Panc1 (cell line): ENCODE results near the gene TSC2. TPM values are rescaled to one million over a fixed set of nuclear protein-coding genes. Genes with fewer than 3 reads are reported as not detected.

Experiments
- ATAC-seq: fragments of 200-7000 bp; cut with Tn5 transposase; 2 replicates; pipeline ENCODE4 v1.9.1; 2020; ENCODE audit warnings: mild to moderate bottlenecking, moderate library complexity
- BruUV-seq: library from RNA; stranded (reverse); fragments of 400-500 nt; replicated peaks from 2 replicates; lab custom pipeline; 2021; lab: Mats Ljungman, UMichigan
- CTCF ChIA-PET: fragments of 300-600 bp; sonication (Branson Sonifier 250); formaldehyde crosslinking; loops from one replicate; lab custom pipeline; 2022; ENCODE audit warnings: antibody characterized with exemption; lab: Charles Lee
- POLR2A ChIA-PET: fragments of 300-600 bp; sonication (Branson Sonifier 250); formaldehyde crosslinking; loops from one replicate; lab custom pipeline; 2022; ENCODE audit warnings: antibody characterized with exemption; lab: Charles Lee
- DNase-seq: peaks from one replicate; pipeline ENCODE4 v3.0.0-alpha.2; 2010; ENCODE audit warnings: low read depth, low spot score
- H3K27ac ChIP-seq: 2 replicates; pipeline ENCODE4 v1.5.1; 2011; ENCODE audit warnings: mild to moderate bottlenecking, low read length, inconsistent platforms
- H3K27me3 ChIP-seq: fragments of 200-500 bp; sonication (Bioruptor generic); 2 replicates; pipeline ENCODE4 v1.6.0; 2014; ENCODE audit warnings: low read length, inconsistent platforms; ENCODE audit not compliant: control insufficient read depth, insufficient read depth
- H3K36me3 ChIP-seq: fragments of 200-500 bp; sonication (Bioruptor generic); 2 replicates; pipeline ENCODE4 v1.5.1; 2014; ENCODE audit warnings: inconsistent platforms, mild to moderate bottlenecking, low read length, moderate library complexity; ENCODE audit not compliant: control insufficient read depth, insufficient read depth
- H3K4me1 ChIP-seq: 2 replicates; pipeline ENCODE4 v1.5.1; 2011; ENCODE audit warnings: inconsistent platforms, mild to moderate bottlenecking, low read length, moderate library complexity; ENCODE audit not compliant: control insufficient read depth, insufficient read depth
- H3K4me3 ChIP-seq, 2 experiments: 2 replicates each; pipeline ENCODE4 v1.5.1; 2011 to 2012; ENCODE audit warnings: low read depth in 2 of 2, low read length in 2 of 2, mild to moderate bottlenecking in 2 of 2, inconsistent platforms in 1 of 2, moderate library complexity in 1 of 2
- H3K9me3 ChIP-seq: fragments of 200-500 bp; sonication (Bioruptor generic); 2 replicates; pipeline ENCODE4 v1.5.1; 2014; ENCODE audit warnings: low read depth, mild to moderate bottlenecking, inconsistent platforms, low read length, moderate library complexity; ENCODE audit not compliant: control insufficient read depth, insufficient read depth
- POLR2AphosphoS5 ChIP-seq: IDR thresholded peaks from 2 replicates; pipeline ENCODE4 v1.6.1; 2012; ENCODE audit warnings: mild to moderate bottlenecking, low read depth, low read length, moderate library complexity
- SIN3A ChIP-seq: IDR thresholded peaks from 2 replicates; pipeline ENCODE4 v1.6.1; 2012; ENCODE audit warnings: low read depth, mild to moderate bottlenecking, low read length, moderate library complexity, borderline replicate concordance; ENCODE audit not compliant: insufficient read depth
- TCF7L2 ChIP-seq: IDR thresholded peaks from 2 replicates; pipeline ENCODE4 v1.6.1; 2011; ENCODE audit warnings: mild to moderate bottlenecking, low read depth, low read length, inconsistent platforms
- in situ Hi-C: cut with HindIII; loops from 2 replicates; pipeline ENCODE4 v1.10.0; 2016; ENCODE audit warnings: low sequenced_read_pairs, low pct_unique_long_range_greater_than_20kb
- intact Hi-C: fragments of 100-400 bp; cut with micrococcal nuclease; formaldehyde crosslinking; loops from one replicate; pipeline ENCODE4 v1.10.0; 2022; ENCODE audit not compliant: unreplicated experiment
- total RNA-seq: library from RNA; stranded (reverse); gene quantifications from one replicate; pipeline ENCODE4 v1.2.1, GENCODE V29; 2021; ENCODE audit not compliant: unreplicated experiment
- TF ChIP-seq, protein P1 (sequence below), 2 experiments: IDR thresholded peaks; 2 replicates each; pipeline ENCODE4 v1.6.1; 2011 to 2012; ENCODE audit warnings: low read depth in 2 of 2, control low read depth in 1 of 2, low read length in 1 of 2, mild to moderate bottlenecking in 1 of 2, moderate library complexity in 1 of 2; ENCODE audit not compliant: insufficient read depth in 1 of 2
- TF ChIP-seq, protein P2 (sequence below): fragments of 450-650 bp; IDR thresholded peaks from 2 replicates; pipeline ENCODE4 v1.5.1; 2017; ENCODE audit warnings: mild to moderate bottlenecking

Gene TSC2
- total RNA-seq, 1 experiment from 2014 or later = 115 TPM

DNA sequence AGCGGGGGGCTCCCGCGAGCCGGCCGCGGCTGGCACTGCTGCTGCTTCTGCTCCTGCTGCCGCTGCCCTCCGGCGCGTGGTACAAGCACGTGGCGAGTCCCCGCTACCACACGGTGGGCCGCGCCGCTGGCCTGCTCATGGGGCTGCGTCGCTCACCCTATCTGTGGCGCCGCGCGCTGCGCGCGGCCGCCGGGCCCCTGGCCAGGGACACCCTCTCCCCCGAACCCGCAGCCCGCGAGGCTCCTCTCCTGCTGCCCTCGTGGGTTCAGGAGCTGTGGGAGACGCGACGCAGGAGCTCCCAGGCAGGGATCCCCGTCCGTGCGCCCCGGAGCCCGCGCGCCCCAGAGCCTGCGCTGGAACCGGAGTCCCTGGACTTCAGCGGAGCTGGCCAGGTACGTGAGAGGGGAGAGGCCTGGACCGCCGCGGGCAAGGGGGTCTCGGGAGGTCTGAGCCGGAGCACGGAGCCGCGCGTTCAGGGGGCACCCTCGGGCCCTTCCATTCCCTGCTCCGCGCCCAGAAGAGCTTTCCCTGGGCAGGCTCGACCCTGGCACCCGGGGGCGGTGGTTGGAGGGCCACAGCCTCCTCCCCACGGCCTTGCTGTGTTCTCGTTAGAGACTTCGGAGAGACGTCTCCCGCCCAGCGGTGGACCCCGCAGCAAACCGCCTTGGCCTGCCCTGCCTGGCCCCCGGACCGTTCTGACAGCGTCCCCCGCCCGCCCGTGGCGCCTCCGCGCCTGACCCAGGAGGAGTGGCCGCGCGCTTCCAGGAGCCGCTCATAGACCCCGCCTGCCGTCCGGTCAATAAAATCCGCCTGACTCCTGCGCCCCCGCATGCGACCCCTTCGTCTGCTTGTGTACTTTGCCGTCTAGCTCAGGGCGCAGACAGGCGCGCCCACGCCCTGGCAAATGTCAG is 27.6 kb upstream of the TSC2 start:
- BruUV-seq = no TSS peak
- Histone ChIP-seq H3K36me3 (no peaks in the 10 kb centered on the region; the same call in 1 of the 2 replicates), H3K4me3 (peak overlapping the region; percentile 15 to 24; a peak in 3 of 4 replicates), H3K9me3 (no peaks in the 10 kb centered on the region), H3K27ac (no peak overlapping the region), H3K4me1 (peaks cover 14% of the 10 kb centered on the region), H3K27me3 (no peaks in the 10 kb centered on the region)
- CTCF ChIA-PET = interaction anchor here (0.7 kb wide), 1 partner anchor 18 kb away, joined by 3 read pairs; no protein-coding TSS in a partner anchor
- POLR2A ChIA-PET = interaction anchor here (0.7 kb wide), 1 partner anchor 12 kb away, joined by 3 read pairs; no protein-coding TSS in a partner anchor
- no peak for DNase-seq
- intact Hi-C loops = loop anchor here (10.0 kb wide), 1 partner anchor 125 kb away; the partner anchor contains the start of gene RAB26
- no peak for ATAC-seq
- in situ Hi-C loops = no loop called here
- TF ChIP-seq TCF7L2 = no peak
- TF ChIP-seq, protein P1, sequence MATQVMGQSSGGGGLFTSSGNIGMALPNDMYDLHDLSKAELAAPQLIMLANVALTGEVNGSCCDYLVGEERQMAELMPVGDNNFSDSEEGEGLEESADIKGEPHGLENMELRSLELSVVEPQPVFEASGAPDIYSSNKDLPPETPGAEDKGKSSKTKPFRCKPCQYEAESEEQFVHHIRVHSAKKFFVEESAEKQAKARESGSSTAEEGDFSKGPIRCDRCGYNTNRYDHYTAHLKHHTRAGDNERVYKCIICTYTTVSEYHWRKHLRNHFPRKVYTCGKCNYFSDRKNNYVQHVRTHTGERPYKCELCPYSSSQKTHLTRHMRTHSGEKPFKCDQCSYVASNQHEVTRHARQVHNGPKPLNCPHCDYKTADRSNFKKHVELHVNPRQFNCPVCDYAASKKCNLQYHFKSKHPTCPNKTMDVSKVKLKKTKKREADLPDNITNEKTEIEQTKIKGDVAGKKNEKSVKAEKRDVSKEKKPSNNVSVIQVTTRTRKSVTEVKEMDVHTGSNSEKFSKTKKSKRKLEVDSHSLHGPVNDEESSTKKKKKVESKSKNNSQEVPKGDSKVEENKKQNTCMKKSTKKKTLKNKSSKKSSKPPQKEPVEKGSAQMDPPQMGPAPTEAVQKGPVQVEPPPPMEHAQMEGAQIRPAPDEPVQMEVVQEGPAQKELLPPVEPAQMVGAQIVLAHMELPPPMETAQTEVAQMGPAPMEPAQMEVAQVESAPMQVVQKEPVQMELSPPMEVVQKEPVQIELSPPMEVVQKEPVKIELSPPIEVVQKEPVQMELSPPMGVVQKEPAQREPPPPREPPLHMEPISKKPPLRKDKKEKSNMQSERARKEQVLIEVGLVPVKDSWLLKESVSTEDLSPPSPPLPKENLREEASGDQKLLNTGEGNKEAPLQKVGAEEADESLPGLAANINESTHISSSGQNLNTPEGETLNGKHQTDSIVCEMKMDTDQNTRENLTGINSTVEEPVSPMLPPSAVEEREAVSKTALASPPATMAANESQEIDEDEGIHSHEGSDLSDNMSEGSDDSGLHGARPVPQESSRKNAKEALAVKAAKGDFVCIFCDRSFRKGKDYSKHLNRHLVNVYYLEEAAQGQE (IDR thresholded peaks at IDR 0.05; ENCODE audit: insufficient read depth in 1 of 2, low read depth in 2 of 2, low read length in 1 of 2) = no peak
- TF ChIP-seq, protein P2, sequence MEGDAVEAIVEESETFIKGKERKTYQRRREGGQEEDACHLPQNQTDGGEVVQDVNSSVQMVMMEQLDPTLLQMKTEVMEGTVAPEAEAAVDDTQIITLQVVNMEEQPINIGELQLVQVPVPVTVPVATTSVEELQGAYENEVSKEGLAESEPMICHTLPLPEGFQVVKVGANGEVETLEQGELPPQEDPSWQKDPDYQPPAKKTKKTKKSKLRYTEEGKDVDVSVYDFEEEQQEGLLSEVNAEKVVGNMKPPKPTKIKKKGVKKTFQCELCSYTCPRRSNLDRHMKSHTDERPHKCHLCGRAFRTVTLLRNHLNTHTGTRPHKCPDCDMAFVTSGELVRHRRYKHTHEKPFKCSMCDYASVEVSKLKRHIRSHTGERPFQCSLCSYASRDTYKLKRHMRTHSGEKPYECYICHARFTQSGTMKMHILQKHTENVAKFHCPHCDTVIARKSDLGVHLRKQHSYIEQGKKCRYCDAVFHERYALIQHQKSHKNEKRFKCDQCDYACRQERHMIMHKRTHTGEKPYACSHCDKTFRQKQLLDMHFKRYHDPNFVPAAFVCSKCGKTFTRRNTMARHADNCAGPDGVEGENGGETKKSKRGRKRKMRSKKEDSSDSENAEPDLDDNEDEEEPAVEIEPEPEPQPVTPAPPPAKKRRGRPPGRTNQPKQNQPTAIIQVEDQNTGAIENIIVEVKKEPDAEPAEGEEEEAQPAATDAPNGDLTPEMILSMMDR = no peak
- no peak for TF ChIP-seq SIN3A
- no peak for TF ChIP-seq POLR2AphosphoS5

DNA sequence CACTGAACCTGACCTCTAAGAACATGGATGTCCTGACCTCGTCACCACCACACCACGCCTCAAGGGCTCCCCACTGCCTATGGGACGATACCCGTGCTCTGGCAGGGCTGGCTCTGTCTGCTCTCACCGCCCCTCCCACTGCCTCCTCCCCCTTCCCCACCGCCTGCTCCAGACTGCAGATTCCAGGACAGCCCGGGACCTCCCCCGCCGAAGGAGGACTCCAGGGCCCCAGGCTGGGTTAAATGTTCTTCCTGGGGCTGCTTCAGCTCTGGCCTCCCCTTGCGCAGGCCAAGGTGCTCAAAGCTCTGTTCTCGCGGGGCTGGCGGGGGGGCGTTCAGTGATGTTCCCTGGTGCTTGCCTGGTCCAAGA is 25.1 kb upstream of the TSC2 start:
- no TSS peak for BruUV-seq
- Histone ChIP-seq H3K4me1 (peaks cover 19% of the 10 kb centered on the region), H3K27me3 (no peaks in the 10 kb centered on the region), H3K36me3 (no peaks in the 10 kb centered on the region; the same call in 1 of the 2 replicates), H3K9me3 (no peaks in the 10 kb centered on the region), H3K27ac (peak overlapping the region; percentile 79), H3K4me3 (peak overlapping the region; percentile 35 to 47)
- DNase-seq (no peak), ATAC-seq (peak; percentile 67)
- POLR2A ChIA-PET = interaction anchor here (0.6 to 1.1 kb wide), 4 partner anchors 9 to 132 kb away, joined by 3 to 6 read pairs (median 4); no protein-coding TSS in a partner anchor
- in situ Hi-C loops = no loop called here
- CTCF ChIA-PET = interaction anchor here (0.5 to 1.7 kb wide), 11 partner anchors 8 to 606 kb away, joined by 3 to 22 read pairs (median 5); partner anchors contain the start of genes NTHL1 and TSC2
- TF ChIP-seq, protein P1 (IDR thresholded peaks at IDR 0.05; ENCODE audit: insufficient read depth in 1 of 2, low read depth in 2 of 2, low read length in 1 of 2) = no peak
- TF ChIP-seq SIN3A = no peak
- TF ChIP-seq, protein P2 = 0 out of 2 replicates have a peak, but pooled peaks have one; percentile 50
- TF ChIP-seq POLR2AphosphoS5 = no peak
- TF ChIP-seq TCF7L2 = no peak
- intact Hi-C loops = loop anchor here (10.0 kb wide), 1 partner anchor 122 kb away; the partner anchor contains the start of gene RAB26
